GM21737 (cell line): ENCODE results near the gene DAB1.

Experiments used
- ATAC-seq: cut with Tn5 transposase; IDR thresholded peaks from one replicate; pipeline ENCODE4 v1.9.1; 2021; ENCODE audit warnings: mild to moderate bottlenecking, moderate library complexity; ENCODE audit not compliant: unreplicated experiment

Gene DAB1

DNA sequence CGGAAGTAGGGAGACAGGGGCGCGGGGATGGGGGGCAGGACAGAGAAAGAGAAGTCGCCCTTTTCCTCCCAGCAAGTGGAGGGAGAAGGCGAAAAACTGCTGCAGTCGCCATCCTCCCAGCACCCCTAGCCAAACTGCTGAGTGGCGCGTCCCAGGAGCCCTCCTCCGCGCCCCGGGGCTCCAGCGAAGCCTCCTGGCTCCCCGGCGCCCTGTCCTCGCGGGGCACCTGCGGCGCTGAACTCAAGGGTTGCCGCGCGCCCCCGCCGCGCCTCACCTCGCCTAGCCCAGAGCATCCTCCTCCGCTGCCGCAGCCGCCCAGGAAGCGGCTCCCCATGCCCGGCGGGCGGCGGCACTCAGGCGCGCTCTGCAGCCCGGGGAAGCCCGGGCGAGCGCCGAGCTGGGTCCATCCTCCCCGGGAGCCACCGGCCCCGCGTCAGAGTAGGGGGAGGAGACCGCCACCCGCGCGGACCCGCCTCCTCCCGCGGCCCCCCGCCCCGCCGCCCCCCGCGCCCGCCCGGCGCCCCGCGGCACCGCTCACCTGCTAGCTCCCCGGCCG lies at the start of gene DAB1:
Gene DAB1, minus strand, starts transcription at position 405 of the 556 bp plus-strand sequence. CDS start 133,030 bp downstream, outside the sequence.
- no peak for ATAC-seq

DNA sequence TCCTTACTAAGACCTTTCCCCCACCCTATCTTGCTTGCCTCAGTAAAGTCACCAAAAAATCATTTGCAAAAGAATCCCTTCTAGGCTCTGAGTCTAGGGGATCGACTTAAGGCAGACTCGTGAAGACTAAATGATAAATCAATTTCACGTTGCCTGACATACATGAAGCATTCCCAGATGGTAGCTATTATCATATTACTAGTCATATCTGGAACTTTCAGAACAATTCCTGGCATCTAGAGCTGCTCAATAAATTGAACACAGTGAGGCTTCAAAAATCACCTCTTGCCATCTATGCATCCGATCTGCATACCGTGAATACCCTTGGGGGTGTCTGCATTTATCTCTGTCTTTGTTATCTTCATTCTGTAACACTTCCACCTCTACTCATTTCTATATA lies 49.6 kb upstream of the DAB1 start:
- ATAC-seq, result no peak

DNA sequence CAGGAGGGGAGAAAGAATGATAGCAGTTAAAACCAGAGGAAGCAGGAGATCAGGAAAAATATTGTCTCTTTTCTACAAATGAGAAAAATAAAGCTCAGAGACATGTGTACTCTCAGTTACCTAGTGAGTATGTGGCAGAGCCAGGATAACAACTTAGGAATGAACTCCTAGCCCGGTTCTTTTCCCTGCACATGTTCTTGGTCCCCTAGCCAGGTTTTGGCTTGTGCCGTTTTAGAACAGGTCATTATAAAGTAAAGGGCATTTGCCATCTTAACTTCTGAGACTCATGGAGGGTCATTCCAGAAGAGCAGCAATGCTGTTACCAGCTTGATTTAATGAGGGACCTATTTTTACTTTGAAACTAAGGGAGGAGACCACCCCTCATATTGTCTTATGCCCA lies 48.1 kb upstream of the DAB1 start:
- no peak for ATAC-seq

DNA sequence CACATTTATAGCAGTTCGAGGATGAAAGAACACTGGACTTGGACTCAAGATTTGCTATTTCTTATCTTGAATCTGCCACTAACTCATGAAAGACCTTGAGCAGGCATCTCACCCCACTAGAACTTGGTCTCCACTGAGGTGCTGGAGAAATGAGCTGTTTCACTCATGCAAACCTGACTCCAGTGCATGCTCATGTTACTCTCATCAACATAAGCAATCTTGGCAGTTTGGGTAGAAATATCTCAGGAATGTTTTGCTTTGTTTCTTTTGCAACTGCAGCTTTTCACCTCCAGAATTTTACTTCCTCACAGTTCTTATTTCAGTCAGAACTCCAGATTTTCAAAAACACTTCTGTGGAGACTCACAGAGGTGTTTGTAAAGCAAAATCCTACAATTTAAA lies 46.2 kb upstream of the DAB1 start:
- ATAC-seq, result no peak

DNA sequence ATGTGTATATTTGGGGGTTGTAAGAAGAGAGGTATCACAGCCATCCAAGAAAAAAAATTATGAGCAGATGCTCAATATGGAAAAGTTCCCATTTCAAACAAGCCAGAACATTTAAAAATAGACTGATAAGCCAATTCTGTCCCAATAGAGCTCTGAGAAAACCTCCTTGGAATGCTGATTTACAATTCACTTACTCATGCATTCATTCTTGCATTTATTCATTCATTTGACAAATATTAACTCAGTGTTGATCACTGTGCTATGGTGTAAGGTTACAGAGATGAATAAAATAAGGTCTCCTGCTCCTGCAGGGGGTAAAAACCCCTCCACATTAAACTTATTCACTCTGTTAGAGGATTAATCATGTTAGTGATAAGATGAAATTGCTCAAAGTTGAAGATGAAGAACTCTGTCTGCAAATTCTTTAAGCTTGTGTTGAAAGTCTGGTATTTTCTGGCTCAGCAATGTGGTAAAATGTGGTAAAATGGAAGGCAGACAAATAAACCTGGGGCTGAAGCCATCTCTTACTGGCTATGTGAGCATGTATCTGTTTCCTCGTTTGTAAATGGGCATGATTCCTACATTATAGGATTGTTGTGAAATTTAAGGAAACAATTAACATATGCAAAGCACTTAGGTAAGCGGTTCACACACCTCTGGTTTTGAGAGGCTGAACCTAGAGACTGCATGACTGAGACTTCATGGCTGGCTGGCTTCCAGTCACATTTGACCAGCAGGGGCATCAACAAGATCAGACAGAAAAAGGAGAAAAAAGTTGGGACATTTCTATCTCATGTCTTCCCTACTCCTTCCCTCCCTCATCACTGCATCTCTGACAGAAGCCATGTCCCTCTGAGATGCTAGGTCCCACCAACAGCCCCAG lies 45.0 kb upstream of the DAB1 start:
- ATAC-seq, result no peak

DNA sequence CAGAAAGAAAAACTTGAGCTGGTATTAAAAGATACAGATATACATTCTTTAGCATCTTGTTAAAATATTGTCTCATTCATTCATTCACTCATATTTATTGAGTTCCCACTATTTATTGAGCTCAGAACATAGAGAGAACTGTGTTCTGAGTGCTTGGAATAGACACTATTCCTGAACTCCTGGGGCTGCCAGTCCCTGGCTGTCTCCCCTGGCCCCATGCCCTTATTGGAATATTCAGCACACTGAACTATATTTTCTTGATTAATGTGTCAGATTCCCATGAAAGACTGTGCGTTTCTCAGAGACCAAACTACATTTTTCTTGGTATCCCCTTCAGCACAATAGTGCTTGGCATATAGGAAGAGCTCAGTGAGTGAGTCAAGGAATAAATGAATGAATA lies 44.0 kb upstream of the DAB1 start:
- ATAC-seq, result no peak

DNA sequence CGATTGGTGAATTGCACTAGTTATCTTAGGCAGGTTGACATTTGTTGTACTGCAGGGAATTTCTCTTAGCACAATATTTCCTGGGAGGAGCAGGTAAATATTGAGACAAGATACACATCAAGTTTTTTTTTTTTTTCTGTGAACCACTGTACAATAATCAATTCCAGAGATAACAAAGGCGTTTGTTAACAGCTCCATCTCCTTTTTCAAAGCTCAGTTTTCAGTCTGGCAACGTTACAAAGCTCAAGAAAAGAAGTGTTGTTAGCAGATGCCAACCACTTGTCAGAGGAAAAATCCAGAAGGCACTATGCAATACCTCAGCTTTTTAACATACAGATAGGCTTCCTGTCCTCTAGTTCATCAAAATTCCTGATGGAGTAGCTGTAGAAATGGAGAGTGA lies 40.9 kb upstream of the DAB1 start:
- ATAC-seq, result no peak

DNA sequence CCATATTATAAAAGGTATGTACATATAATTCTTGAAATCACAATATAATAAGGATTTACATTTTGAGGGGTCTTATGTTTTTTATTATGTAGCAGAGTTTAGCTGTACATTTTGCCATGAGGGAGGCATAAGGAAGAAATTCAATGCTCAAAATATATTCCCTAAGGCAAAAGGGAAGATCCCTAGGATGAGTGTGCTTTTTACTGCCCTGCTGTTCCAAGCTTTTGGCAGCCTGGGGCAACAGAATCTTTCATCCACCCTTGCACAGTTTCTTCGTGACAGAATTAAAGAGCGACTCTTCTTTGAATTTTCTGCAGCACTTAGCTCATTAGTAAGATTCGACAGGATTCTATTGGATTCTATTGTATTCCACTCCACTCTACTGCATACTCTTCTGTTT lies 39.5 kb upstream of the DAB1 start:
- no peak for ATAC-seq

DNA sequence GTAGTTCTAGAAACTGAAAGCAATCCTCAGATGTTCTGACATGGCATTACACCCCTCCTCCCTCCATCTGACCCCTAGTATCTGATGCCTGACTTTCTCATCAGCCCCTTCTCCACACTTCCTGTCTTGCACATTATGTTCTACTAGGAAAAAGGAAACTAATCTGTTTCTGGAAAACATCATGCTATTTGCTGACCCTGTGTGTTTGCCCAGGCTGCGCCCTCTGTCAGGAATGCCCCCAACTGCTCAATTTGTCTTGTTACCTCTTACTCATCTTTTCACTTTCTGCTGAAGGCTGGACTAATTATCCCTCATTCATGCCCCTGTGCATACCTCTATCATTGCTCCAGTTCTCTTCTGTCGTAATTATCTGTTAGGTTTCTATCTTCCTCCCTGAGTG lies 37.5 kb upstream of the DAB1 start:
- ATAC-seq, result no peak

DNA sequence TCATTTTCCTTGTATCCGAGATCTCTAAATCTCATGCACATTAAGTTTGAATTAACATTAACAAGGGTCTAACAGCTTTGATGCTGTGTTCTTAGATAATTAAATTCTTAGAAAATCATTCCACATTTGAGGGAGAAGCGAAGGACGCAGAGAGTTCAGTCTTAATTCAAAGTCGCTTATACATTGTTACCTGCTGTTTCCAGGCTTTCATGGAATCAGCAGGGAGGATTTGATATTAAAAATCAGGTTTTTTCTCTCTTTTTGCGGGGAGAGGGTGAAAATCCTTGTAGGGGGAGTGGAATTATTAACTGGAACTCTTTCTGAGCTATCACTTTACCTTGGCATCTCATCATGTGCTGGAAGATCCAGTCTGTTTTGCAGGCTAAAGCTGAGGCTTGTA lies 27.7 kb upstream of the DAB1 start:
- ATAC-seq, result no peak

DNA sequence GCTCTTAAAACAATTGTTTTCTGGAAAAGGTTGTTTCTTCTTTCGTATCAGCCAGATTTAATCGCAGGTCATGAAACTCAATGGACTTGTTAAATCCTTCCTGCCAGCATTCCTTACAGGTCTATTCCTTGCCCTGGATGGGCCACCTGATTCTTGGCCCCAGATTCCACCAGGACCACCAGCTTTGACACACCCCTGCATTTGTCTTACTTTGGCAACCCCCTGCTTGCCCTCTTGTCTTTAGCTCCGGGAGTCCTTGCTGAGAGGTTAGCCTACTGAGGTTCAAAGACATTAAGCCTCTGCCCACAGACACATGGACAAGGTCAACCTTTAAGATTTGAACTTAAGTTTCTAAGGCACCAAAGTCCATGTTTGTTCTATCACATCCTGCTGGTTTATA lies 27.1 kb upstream of the DAB1 start:
- ATAC-seq, result no peak

DNA sequence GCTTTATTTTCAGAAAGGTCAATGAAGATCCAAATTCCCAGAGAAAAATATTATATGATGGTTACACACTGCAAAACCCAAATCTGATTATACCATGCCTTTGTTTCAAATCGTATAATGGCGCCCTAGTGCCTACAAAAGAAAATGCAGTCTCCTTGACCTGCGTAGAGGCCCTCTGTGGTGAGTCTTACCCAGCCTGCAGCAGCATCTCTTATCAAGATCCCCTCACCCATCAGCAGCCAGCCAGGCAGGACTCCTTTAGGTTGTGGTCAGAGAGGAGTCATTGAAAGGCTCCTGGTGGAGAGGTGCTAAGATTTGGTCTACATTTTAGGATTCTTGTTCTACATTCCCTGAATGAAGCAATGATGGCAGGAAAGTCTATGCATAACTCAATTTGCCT lies 23.7 kb upstream of the DAB1 start:
- ATAC-seq, result no peak

DNA sequence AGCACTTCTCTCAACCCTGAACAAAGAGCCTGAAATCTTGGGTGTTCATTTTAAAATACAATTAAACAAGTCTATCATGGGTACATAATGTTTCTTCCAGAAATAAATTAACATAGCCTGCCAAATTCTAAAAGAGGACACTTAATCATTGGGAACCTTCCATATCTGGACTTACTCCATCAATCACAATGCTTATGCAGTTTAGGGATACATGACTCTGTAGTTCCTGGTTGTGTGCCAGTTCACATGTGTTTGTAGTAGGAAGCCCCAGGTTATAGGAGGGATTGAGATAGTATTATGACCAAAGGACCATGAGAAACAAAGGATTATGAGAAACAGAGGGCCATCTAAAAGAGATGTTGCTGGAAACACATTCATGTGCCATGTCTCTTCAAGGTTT lies 19.1 kb upstream of the DAB1 start:
- ATAC-seq, result no peak

DNA sequence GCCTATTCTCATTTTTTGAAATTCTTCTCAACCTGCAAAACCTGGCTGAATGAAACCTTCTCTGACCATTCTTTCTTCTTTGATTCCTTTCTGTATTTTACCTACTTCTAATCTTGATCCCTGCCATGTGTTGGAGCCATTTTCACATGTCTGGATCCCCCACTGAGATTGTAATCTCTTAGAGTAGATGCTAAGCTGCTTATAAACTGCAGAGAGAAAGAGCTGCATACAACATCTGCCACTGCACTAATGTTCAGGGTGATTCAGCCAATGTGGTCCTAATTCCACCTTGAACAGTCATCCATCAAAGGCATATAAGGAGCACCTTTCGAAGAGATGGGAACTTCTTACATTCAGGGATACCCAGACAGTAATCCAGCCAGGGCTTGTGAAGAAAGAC lies 16.2 kb upstream of the DAB1 start:
- no peak for ATAC-seq

DNA sequence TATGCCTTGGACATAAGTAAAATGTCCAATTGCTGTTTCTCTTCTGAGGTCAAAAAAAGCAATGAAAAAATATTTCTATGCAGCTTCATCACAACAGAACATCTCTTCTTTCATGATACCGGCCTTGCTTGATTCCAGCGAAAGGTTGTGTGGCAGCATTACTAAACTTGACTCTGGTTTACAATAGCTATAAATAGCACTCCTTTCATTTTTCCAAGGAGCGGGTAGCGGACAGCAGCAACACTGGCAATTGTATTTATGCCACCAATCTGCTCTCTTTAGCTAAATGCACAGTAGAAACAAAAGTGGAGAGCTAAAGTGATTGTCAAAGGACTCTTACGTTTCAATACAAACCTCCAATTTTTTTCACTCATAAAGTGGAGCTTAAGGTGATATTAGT lies 7.5 kb upstream of the DAB1 start:
- ATAC-seq, result no peak

DNA sequence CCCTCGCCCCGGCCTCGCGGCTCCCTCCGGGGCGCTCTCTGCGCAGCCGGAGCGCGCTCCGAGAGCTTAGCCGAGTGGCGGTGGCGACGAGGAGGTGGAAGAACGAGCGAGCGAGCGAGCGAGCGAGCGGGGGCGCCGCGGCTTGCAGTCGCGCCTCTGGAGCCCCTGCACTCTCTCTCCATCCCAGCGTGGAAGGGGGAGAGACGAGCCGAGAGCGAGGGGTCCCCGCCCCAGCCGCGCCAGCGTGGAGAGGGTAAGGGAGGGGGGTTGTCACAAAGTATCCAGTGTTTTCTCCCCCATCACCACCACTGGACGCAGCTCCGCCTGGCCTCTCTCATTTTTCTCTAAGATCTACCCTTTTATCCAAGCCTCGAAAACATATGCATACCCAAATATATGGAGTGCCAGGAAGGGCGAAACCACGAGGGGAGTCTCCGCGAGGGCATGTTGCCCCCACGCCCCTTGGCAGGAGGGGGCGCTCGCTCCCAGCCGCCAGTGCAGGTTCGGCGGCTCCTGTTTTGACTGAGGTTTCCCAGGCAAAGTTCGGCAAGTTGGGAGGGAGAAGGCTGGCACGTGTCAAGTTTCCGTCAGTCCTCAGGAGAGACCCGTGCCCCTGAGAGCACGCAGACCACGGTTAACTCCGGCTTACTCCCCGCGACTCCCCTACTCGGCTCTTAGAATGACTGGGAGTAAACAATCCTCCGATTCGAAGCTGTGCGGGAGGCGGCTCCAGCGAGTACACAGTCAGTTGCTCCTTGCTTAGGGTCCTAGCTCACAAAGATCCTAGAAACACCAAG lies 569 bp upstream of the DAB1 start:
- no peak for ATAC-seq

DNA sequence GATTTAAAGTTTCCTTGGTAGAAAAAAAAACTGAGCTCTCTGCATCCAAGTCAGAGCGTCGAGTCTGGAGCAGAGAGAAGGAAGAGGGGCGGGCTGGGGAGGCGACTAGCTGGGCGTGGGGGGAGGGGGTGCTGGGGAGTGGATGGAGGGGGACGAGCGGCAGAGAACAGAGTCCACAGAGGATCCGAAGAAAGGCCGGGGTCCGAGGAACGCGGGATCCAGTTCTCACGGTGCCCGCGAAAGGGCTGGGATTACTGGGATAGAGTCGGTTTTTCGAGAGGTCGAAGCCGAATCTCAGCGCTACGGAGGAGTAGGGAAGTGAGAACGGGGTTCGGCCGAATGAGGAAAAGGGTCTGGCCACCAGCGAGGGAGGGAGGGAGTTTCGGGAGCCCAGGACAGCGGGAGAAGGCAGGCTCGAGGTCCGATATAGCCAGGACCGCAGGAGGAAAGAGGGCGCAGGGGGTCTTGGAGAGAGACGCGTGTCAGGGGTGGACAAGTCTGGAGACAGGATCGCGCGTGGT lies 665 bp downstream of the DAB1 start:
- no peak for ATAC-seq

DNA sequence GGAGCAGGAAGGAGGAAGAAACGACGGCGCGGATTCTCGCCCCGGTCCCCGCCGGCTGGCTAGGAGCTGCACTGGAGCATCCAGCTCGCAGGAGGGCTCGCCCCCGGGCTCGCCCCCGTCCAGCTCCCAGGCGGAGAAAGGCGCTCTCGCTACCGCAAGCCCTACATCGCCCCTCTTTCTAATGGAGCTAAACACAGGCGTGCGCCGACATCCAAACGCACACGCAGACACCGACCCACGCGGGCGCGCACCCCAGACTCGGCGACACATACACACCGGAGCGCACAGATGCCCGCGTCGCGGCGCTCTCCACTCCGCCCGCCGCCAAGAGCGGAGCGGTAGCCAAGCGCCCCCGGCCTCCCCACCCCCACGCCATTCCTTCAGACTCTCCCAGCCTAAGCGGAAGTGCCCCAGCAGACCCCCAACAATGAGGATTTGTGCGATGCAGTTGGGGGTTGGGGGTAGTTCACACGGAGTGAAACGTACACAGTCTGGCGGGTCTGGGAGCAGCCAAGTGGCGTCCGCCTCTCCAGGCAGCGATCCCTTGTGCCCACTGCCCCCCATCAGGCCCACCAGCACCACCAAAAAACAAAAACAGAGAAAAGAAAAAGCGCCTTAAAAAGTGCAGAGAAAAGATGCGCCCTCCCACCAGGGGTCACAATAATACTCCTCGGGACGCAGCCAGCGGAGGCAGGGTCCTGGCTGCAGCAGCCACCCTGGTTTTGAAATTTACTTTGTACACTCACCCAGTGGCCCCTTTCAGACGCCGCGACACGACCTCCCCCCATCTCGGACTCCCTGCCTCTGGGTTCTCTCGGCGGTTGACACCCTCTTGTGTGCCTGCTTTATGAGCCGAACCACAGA lies 1.4 kb downstream of the DAB1 start:
- no peak for ATAC-seq

DNA sequence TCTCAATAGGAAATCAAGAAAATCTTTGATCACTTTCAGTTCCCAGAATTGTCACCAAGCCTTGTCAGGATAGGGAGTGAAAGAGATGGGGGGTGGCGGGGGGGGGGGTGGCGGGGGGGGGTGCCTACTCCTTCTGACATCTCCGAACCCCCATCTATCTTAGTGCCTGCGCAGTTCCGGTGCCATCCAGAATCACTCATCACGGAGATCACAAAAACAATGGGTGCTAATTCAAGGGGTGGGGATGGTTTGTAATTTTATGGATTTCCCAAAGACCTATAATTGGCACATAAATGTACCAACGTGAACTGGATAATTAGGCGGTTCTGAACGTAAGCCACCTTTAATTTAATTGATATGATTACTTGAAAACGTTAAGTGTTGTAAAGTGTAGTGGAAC lies 2.1 kb downstream of the DAB1 start:
- no peak for ATAC-seq

DNA sequence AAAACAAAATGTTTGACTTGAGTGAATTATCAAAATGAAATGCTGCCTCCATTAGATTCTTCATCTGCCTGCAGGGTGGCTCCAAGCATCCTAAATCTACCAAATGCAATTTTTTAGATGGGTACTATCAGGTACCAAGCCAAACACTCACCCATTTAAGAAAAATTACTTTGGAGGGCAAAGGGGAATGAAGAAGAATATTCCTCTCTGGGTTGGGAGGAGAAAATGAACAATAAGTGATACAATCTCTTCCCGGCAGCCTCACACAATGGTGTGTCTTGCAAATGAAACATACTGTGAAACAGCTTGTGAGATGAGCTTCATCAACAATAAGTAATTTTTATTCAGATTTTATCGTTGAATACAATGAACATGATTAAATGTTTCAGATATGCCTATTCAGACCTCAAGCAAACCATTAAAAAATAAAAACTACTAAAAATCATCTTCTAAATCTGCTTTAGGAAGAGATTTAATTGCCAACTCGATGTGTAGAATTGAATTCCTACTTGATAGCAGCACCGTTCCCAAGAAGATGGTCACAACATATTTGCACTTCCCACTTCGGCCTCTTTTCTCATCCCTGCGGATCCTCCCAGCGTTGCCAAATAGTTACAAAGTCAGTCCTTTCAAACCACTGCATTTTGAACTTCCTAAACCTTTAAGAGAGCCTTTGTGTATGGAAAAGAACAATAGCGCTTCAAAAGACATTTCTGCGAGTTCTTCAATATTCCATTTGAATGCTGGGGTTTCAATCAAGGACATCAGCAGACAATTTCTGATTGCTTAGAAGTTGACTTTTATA lies 2.7 kb downstream of the DAB1 start:
- ATAC-seq, result no peak
